B cell (primary cell): Measurements from ENCODE around the gene COG4. TPM values are rescaled to one million over a fixed set of nuclear protein-coding genes. Genes with fewer than 3 reads are reported as not detected.
A peak's percentile ranks its signal among the peaks of the same experiment; 100 is the strongest.

Source experiments
- ATAC-seq: fragments of 200-7000 bp; cut with Tn5 transposase; one replicate; pipeline ENCODE4 v1.10.0; 2021; ENCODE audit warnings: low read depth, mild to moderate bottlenecking, moderate number of reproducible peaks, moderate library complexity
- CTCF ChIA-PET: fragments of 350-600 bp; sonication (Branson Sonifier 250); formaldehyde crosslinking; loops from one replicate; lab custom pipeline; 2021; ENCODE audit warnings: antibody characterized with exemption, inconsistent platforms; lab: Charles Lee
- POLR2A ChIA-PET: fragments of 350-600 bp; sonication (Branson Sonifier 250); formaldehyde crosslinking; loops from one replicate; lab custom pipeline; 2021; ENCODE audit warnings: antibody characterized with exemption; lab: Charles Lee
- DNase-seq: peaks from one replicate; pipeline ENCODE4 v3.0.0; 2013
- H2AFZ ChIP-seq: 2 replicates; pipeline ENCODE4 v1.6.1; 2012; ENCODE audit warnings: mild to moderate bottlenecking, low read depth, low read length; ENCODE audit not compliant: insufficient read depth, poor library complexity, severe bottlenecking
- H3K27ac ChIP-seq, 2 donors: 1 replicate in 1 of 2; 2 replicates in 1 of 2; pipeline ENCODE4 v1.5.1; 2012 to 2013; ENCODE audit warnings: low read length in 2 of 2, mild to moderate bottlenecking in 2 of 2, moderate library complexity in 1 of 2
- H3K27me3 ChIP-seq, 4 experiments: fragments of 200-600 bp in 1 of 4; sonication (generic) in 1 of 4; replicated peaks in 1 of 4; 1 replicate in 2 of 4; 2 replicates in 2 of 4; pipeline versions ENCODE4 v1.6.1 to v1.7.0; 2013 to 2016; ENCODE audit warnings: low read length in 3 of 4, mild to moderate bottlenecking in 2 of 4, mixed read lengths in 1 of 4, moderate library complexity in 1 of 4; ENCODE audit not compliant: insufficient read depth in 4 of 4, control insufficient read depth in 3 of 4; ENCODE audit errors: control extremely low read depth in 1 of 4
- H3K36me3 ChIP-seq, 2 experiments: replicated peaks in 1 of 2; 1 replicate in 1 of 2; 2 replicates in 1 of 2; pipeline versions ENCODE4 v1.6.1 to v1.7.1; 2013; ENCODE audit warnings: low read length in 1 of 2; ENCODE audit not compliant: insufficient read depth in 2 of 2, control insufficient read depth in 1 of 2; ENCODE audit errors: control extremely low read depth in 1 of 2, extremely low read depth in 1 of 2
- H3K4me1 ChIP-seq, 2 donors: fragments of 200-600 bp in 1 of 2; sonication (generic) in 1 of 2; 1 replicate in 1 of 2; 2 replicates in 1 of 2; pipeline versions ENCODE4 v1.5.1 to v1.6.1; 2013 to 2017; ENCODE audit warnings: low read length in 2 of 2; ENCODE audit not compliant: control insufficient read depth in 2 of 2, insufficient read depth in 2 of 2
- H3K4me2 ChIP-seq: replicated peaks from 2 replicates; pipeline ENCODE3; 2012; ENCODE audit warnings: mild to moderate bottlenecking, low read depth, low read length; ENCODE audit not compliant: poor library complexity, severe bottlenecking
- H3K4me3 ChIP-seq, 5 experiments: fragments of 200-600 bp in 1 of 5; sonication (generic) in 1 of 5; 1 replicate in 3 of 5; 2 replicates in 2 of 5; pipeline versions ENCODE4 v1.5.1 to v1.7.0; 2011 to 2016; ENCODE audit warnings: low read length in 4 of 5, mild to moderate bottlenecking in 4 of 5, low read depth in 2 of 5, control low read depth in 1 of 5, moderate library complexity in 1 of 5; ENCODE audit not compliant: insufficient read depth in 1 of 5; ENCODE audit errors: control extremely low read depth in 1 of 5, extremely low read depth in 1 of 5
- H3K79me2 ChIP-seq: fragments of 200-600 bp; sonication (generic); one replicate; pipeline ENCODE4 v1.6.0; 2016; ENCODE audit warnings: low read length; ENCODE audit not compliant: control insufficient read depth, insufficient read depth
- H3K9ac ChIP-seq: fragments of 200-600 bp; sonication (generic); 2 replicates; pipeline ENCODE4 v1.6.1; 2017; ENCODE audit warnings: mild to moderate bottlenecking, low read length, moderate library complexity
- H3K9me3 ChIP-seq, 3 donors: one replicate each; pipeline versions ENCODE4 v1.6.1 to v1.7.1; 2013; ENCODE audit warnings: low read length in 2 of 3; ENCODE audit not compliant: control insufficient read depth in 2 of 3, insufficient read depth in 1 of 3; ENCODE audit errors: control extremely low read depth in 1 of 3
- H4K20me1 ChIP-seq: 2 replicates; pipeline ENCODE4 v1.6.0; 2012; ENCODE audit warnings: mild to moderate bottlenecking, low read length; ENCODE audit not compliant: insufficient read depth, control insufficient read depth, poor library complexity, severe bottlenecking
- H3K27ac Mint-ChIP-seq: one replicate; pipeline ENCODE4 v1.8.0; 2021; ENCODE audit warnings: mixed read lengths
- H3K27me3 Mint-ChIP-seq: one replicate; pipeline ENCODE4 v1.8.0; 2021; ENCODE audit warnings: mixed read lengths
- H3K4me1 Mint-ChIP-seq: one replicate; pipeline ENCODE4 v1.8.0; 2021; ENCODE audit warnings: mixed read lengths
- H3K4me3 Mint-ChIP-seq: one replicate; pipeline ENCODE4 v1.8.0; 2021; ENCODE audit warnings: mixed read lengths
- H3K9me3 Mint-ChIP-seq: one replicate; pipeline ENCODE4 v1.8.0; 2022; ENCODE audit warnings: mixed read lengths; ENCODE audit not compliant: insufficient read depth
- CTCF ChIP-seq: fragments of 200-600 bp; IDR thresholded peaks from one replicate; pipeline ENCODE4 v1.8.0; 2022; ENCODE audit warnings: antibody characterized with exemption, mild to moderate bottlenecking
- EZH2 ChIP-seq: IDR thresholded peaks from 2 replicates; pipeline ENCODE4 v1.6.1; 2012; ENCODE audit warnings: borderline replicate concordance, low read depth, mild to moderate bottlenecking, moderate library complexity, low read length; ENCODE audit not compliant: insufficient read depth, poor library complexity, severe bottlenecking
- WGBS: methylation state at CpG from one replicate; pipeline ENCODE4 v1.1.5; 2013; ENCODE audit warnings: missing lambda C conversion rate; ENCODE audit not compliant: insufficient coverage; 5-methylcytosine and 5-hydroxymethylcytosine counted together
- intact Hi-C: fragments of 100-400 bp; cut with micrococcal nuclease; formaldehyde crosslinking; loops from one replicate; pipeline ENCODE4 v1.10.0; 2022
- polyA plus RNA-seq: library from polyadenylated mRNA; depleted of rRNA; stranded (reverse); fragments of >200 nt; gene quantifications from 2 replicates; pipeline ENCODE4 v1.2.3, GENCODE V29; 2012
- total RNA-seq, 2 donors: library from RNA; stranded (reverse); fragments of 120-200 nt in 1 of 2; gene quantifications; 1 replicate in 1 of 2; 2 replicates in 1 of 2; pipeline versions ENCODE4 v1.2.3 to v1.2.4, GENCODE V29; 2013 to 2022

Gene COG4
- total and polyA plus RNA-seq, 2 donors (not counting 1 experiment from before 2014, with no cell fraction given): 49.4 to 60.6 TPM

GRCh38 chr16:70434484-70435260 lies 88.7 kb downstream of the COG4 start:
- Mint-ChIP-seq H3K4me3 (peak overlapping the region; percentile 34), H3K27me3 (no peaks in the 10 kb centered on the region), H3K9me3 (no peaks in the 10 kb centered on the region), H3K4me1 (peaks cover 78% of the 10 kb centered on the region), H3K27ac (peak overlapping the region; percentile 59)
- Histone ChIP-seq H4K20me1 (peaks cover 19% of the 10 kb centered on the region), H3K9me3 (no peaks in the 10 kb centered on the region), H3K79me2 (peaks cover 56% of the 10 kb centered on the region), H3K9ac (no peak overlapping the region), H3K27ac (peak overlapping the region in 1 of 2 donors; percentile 34), H3K4me3 (no peak overlapping the region), H3K4me1 (peaks cover 73 to 80% of the 10 kb centered on the region in 2 donors), H3K4me2 (peak overlapping the region; percentile 13), H3K36me3 (peaks cover 0 to 2% of the 10 kb centered on the region in 2 experiments), H3K27me3 (no peaks in the 10 kb centered on the region), H2AFZ (no peak overlapping the region)
- ChIA-PET POLR2A (interaction anchor here (1.0 kb wide), 2 partner anchors 31 to 42 kb away, joined by 3 to 6 read pairs; no protein-coding TSS in a partner anchor), CTCF (interaction anchor here (1.6 kb wide), 1 partner anchor 13 kb away, joined by 3 read pairs; no protein-coding TSS in a partner anchor)
- intact Hi-C loops: no loop called here
- 82% methylated on average over 5 of the region's 6 CpGs for WGBS
- DNase-seq: no peak
- TF ChIP-seq EZH2: no peak
- no peak for TF ChIP-seq CTCF
- ATAC-seq: no peak
